HL-60 (cell line): ENCODE results near the gene CNRIP1.

Source experiments
- CTCF ChIP-seq: IDR thresholded peaks from one replicate; pipeline ENCODE4 v1.5.1; 2011; ENCODE audit warnings: low read length, control low read depth, inconsistent platforms; ENCODE audit not compliant: insufficient read depth
- GABPA ChIP-seq: IDR thresholded peaks from 2 replicates; pipeline ENCODE4 v1.6.1; 2012; ENCODE audit warnings: low read depth
- POLR2AphosphoS5 ChIP-seq: IDR thresholded peaks from 2 replicates; pipeline ENCODE4 v1.6.1; 2012; ENCODE audit warnings: low read depth
- TF ChIP-seq, protein P1 (sequence below): IDR thresholded peaks from 2 replicates; pipeline ENCODE4 v1.6.1; 2012; ENCODE audit warnings: low read depth; ENCODE audit not compliant: insufficient replicate concordance

DNA sequence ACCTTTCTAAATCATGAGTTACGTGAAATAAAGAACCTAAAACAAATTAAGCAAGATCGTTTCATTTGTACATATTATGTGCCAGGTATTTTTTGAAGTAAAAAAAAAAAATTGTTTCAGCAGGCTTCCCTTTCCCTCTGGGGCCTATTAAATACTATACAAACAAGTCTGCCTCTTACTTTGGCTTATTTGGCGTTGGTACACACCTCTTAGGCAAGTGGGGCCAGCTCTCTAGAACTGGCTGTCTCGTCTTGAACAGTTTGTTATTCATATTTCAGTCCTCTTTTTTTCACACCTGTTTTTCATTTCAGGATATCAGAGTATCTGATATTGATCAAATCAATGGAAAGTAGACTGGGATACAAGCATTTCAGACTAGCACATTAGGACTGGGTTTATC is 40.1 kb downstream of the CNRIP1 start:
- TF ChIP-seq CTCF (no peak), GABPA (no peak), POLR2AphosphoS5 (no peak)
- TF ChIP-seq, protein P1, sequence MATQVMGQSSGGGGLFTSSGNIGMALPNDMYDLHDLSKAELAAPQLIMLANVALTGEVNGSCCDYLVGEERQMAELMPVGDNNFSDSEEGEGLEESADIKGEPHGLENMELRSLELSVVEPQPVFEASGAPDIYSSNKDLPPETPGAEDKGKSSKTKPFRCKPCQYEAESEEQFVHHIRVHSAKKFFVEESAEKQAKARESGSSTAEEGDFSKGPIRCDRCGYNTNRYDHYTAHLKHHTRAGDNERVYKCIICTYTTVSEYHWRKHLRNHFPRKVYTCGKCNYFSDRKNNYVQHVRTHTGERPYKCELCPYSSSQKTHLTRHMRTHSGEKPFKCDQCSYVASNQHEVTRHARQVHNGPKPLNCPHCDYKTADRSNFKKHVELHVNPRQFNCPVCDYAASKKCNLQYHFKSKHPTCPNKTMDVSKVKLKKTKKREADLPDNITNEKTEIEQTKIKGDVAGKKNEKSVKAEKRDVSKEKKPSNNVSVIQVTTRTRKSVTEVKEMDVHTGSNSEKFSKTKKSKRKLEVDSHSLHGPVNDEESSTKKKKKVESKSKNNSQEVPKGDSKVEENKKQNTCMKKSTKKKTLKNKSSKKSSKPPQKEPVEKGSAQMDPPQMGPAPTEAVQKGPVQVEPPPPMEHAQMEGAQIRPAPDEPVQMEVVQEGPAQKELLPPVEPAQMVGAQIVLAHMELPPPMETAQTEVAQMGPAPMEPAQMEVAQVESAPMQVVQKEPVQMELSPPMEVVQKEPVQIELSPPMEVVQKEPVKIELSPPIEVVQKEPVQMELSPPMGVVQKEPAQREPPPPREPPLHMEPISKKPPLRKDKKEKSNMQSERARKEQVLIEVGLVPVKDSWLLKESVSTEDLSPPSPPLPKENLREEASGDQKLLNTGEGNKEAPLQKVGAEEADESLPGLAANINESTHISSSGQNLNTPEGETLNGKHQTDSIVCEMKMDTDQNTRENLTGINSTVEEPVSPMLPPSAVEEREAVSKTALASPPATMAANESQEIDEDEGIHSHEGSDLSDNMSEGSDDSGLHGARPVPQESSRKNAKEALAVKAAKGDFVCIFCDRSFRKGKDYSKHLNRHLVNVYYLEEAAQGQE: no peak
